Measurements from ENCODE around the gene GPR137B.

- TF ChIP-seq YY1 (IDR thresholded peaks at IDR 0.05; ENCODE audit: insufficient read depth, insufficient read length) (no peak), ZNF274 (IDR thresholded peaks at IDR 0.05; ENCODE audit: low read depth, low read length) (no peak)
Observed at GRCh38 chr1:236207569-236207968, 65.2 kb downstream of the GPR137B start.
